ENCODE results near the gene ZNF652.

GRCh38 chr17:49333804-49334203, 28.2 kb downstream of the ZNF652 start:
- no peak for TF ChIP-seq CTCF (conservative IDR thresholded peaks at IDR 0.05; ENCODE audit: low read depth, low read length)
- peak; percentile 16; the same call in 1 of the 2 replicates for TF ChIP-seq FOS (IDR thresholded peaks at IDR 0.05; ENCODE audit: low read depth, low read length)
- no peak for TF ChIP-seq MXI1 (IDR thresholded peaks at IDR 0.05; ENCODE audit: borderline replicate concordance, low read depth, low read length)
- TF ChIP-seq POLR2A (IDR thresholded peaks at IDR 0.05; ENCODE audit: low read depth, low read length) = no peak
- no peak for TF ChIP-seq RFX5 (IDR thresholded peaks at IDR 0.05; ENCODE audit: low read depth, low read length)
- no peak for TF ChIP-seq ELK1 (IDR thresholded peaks at IDR 0.05; ENCODE audit: borderline replicate concordance, low read depth, low read length)
- peak; percentile 93 for TF ChIP-seq MAFK (IDR thresholded peaks at IDR 0.05; ENCODE audit: low read depth, low read length)
- TF ChIP-seq RCOR1 (IDR thresholded peaks at IDR 0.05; ENCODE audit: insufficient replicate concordance, low read length) = no peak
- no peak for TF ChIP-seq RAD21 (IDR thresholded peaks at IDR 0.05; ENCODE audit: low read length)

Data from IMR-90 (cell line).